HL-60 (cell line): Measurements from ENCODE around the gene RPS23.

Source experiments
- DNase-seq, 2 experiments: peaks; one replicate each; pipeline ENCODE4 v3.0.0-alpha.2; 2010 to 2020; ENCODE audit warnings: low read depth in 1 of 2, low spot score in 1 of 2
- H3K27ac ChIP-seq: fragments of 250-450 bp; sonication (Bioruptor Pico); replicated peaks from 2 replicates; pipeline ENCODE4 v1.5.1; 2020; ENCODE audit warnings: mild to moderate bottlenecking, moderate library complexity
- H3K27me3 ChIP-seq: fragments of 250-450 bp; sonication (Bioruptor Pico); 2 replicates; pipeline ENCODE4 v1.5.1; 2021; ENCODE audit warnings: mild to moderate bottlenecking, moderate library complexity; ENCODE audit not compliant: insufficient read depth, poor library complexity, severe bottlenecking
- H3K4me3 ChIP-seq: replicated peaks from 2 replicates; pipeline ENCODE4 v1.5.1; 2011; ENCODE audit warnings: mild to moderate bottlenecking, control low read depth, low read length; ENCODE audit not compliant: insufficient read depth
- GABPA ChIP-seq: IDR thresholded peaks from 2 replicates; pipeline ENCODE4 v1.6.1; 2012; ENCODE audit warnings: low read depth
- POLR2AphosphoS5 ChIP-seq: IDR thresholded peaks from 2 replicates; pipeline ENCODE4 v1.6.1; 2012; ENCODE audit warnings: low read depth
- SPI1 ChIP-seq: IDR thresholded peaks from 2 replicates; pipeline ENCODE4 v1.6.1; 2012; ENCODE audit warnings: low read depth, mild to moderate bottlenecking, borderline replicate concordance
- TF ChIP-seq, protein P1 (sequence below): IDR thresholded peaks from 2 replicates; pipeline ENCODE4 v1.6.1; 2012; ENCODE audit warnings: low read depth; ENCODE audit not compliant: insufficient replicate concordance
- TF ChIP-seq, protein P2 (sequence below): IDR thresholded peaks from one replicate; pipeline ENCODE4 v1.5.1; 2011; ENCODE audit warnings: low read length, control low read depth, inconsistent platforms; ENCODE audit not compliant: insufficient read depth

The RPS23 gene

GRCh38 chr5:82291420-82291819 lies 13.3 kb upstream of the RPS23 start:
- Histone ChIP-seq H3K4me3 (no peak overlapping the region), H3K27ac (no peak overlapping the region), H3K27me3 (no peaks in the 10 kb centered on the region)
- TF ChIP-seq, protein P1, sequence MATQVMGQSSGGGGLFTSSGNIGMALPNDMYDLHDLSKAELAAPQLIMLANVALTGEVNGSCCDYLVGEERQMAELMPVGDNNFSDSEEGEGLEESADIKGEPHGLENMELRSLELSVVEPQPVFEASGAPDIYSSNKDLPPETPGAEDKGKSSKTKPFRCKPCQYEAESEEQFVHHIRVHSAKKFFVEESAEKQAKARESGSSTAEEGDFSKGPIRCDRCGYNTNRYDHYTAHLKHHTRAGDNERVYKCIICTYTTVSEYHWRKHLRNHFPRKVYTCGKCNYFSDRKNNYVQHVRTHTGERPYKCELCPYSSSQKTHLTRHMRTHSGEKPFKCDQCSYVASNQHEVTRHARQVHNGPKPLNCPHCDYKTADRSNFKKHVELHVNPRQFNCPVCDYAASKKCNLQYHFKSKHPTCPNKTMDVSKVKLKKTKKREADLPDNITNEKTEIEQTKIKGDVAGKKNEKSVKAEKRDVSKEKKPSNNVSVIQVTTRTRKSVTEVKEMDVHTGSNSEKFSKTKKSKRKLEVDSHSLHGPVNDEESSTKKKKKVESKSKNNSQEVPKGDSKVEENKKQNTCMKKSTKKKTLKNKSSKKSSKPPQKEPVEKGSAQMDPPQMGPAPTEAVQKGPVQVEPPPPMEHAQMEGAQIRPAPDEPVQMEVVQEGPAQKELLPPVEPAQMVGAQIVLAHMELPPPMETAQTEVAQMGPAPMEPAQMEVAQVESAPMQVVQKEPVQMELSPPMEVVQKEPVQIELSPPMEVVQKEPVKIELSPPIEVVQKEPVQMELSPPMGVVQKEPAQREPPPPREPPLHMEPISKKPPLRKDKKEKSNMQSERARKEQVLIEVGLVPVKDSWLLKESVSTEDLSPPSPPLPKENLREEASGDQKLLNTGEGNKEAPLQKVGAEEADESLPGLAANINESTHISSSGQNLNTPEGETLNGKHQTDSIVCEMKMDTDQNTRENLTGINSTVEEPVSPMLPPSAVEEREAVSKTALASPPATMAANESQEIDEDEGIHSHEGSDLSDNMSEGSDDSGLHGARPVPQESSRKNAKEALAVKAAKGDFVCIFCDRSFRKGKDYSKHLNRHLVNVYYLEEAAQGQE, result no peak
- TF ChIP-seq POLR2AphosphoS5, result no peak
- no peak for TF ChIP-seq GABPA
- no peak for TF ChIP-seq SPI1
- TF ChIP-seq, protein P2, sequence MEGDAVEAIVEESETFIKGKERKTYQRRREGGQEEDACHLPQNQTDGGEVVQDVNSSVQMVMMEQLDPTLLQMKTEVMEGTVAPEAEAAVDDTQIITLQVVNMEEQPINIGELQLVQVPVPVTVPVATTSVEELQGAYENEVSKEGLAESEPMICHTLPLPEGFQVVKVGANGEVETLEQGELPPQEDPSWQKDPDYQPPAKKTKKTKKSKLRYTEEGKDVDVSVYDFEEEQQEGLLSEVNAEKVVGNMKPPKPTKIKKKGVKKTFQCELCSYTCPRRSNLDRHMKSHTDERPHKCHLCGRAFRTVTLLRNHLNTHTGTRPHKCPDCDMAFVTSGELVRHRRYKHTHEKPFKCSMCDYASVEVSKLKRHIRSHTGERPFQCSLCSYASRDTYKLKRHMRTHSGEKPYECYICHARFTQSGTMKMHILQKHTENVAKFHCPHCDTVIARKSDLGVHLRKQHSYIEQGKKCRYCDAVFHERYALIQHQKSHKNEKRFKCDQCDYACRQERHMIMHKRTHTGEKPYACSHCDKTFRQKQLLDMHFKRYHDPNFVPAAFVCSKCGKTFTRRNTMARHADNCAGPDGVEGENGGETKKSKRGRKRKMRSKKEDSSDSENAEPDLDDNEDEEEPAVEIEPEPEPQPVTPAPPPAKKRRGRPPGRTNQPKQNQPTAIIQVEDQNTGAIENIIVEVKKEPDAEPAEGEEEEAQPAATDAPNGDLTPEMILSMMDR, result no peak
- DNase-seq, result no peak

DNA sequence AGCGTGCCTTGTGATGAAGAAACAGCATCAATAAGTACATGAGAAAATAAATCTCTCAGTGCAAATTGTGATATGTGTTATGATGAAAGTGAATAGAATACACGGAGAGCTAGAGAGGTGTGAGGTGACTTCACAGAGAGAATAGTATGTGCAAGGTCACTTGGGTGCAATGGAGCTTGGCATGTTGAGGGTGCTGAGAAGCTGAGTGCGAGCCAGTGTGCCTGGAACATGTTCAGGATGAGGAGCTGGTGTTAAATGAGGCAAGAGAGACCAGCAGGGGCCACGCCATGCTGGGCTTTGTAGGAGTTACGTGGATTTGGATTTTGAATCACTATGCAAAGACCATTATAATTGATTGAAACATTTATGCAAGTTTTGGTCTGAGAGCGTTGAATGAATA lies 12.8 kb upstream of the RPS23 start:
- DNase-seq, result no peak
- H3K27ac ChIP-seq, result no peak overlapping the region
- TF ChIP-seq SPI1, result no peak
- TF ChIP-seq POLR2AphosphoS5, result no peak
- TF ChIP-seq, protein P2, result no peak
- TF ChIP-seq, protein P1, result no peak
- no peak for TF ChIP-seq GABPA
- H3K27me3 ChIP-seq, result no peaks in the 10 kb centered on the region
- H3K4me3 ChIP-seq, result no peak overlapping the region

- Histone ChIP-seq H3K27ac (no peak overlapping the region), H3K4me3 (no peak overlapping the region), H3K27me3 (no peaks in the 10 kb centered on the region)
- TF ChIP-seq POLR2AphosphoS5 (no peak), SPI1 (no peak), GABPA (no peak)
- TF ChIP-seq, protein P2, result no peak
- TF ChIP-seq, protein P1, result no peak
- DNase-seq, result no peak
These were observed 11.9 kb upstream of the RPS23 start for GRCh38 chr5:82290005-82290404.
